Measurements from ENCODE around the gene PGA3.
"Not testable (repeated sequence)": the region's sequence is repeated elsewhere in the genome, so short reads cannot be mapped to it uniquely, and the experiment has no call there.

The PGA3 gene

DNA sequence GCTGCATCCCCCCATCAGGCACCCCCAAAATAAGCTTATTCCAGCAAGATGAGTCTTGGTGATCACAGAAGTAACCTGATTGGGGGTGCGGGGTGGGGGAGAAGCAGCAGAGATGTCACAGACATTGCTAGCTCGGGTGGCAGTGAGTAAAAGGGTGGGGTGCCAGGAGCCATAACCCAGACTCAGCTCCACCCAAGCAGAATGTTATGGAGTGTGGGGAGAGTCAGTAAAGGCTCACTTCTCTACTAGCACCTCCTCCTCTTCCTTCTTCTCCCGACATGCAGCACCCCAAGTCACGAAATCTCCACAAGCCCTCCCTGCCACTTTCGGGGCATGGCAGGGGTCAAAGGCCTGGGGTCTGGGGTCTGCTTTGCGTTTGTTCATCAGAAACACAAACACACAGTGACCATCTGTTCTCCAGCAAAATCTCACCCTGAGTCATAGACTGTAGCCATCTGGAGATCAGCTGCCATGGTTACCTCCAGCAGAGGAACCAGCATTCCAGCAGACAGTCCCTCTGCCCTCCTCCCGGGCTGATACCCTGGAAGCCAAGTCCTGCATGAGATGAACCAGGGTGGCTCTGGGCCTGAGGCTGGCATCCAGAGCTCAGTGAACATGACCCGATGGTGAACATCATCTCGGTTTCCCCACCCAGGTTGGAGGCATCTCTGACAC is 4.5 kb downstream of the PGA3 start:
- DNase-seq (ENCODE audit: low read depth), result not testable (repeated sequence)

DNA sequence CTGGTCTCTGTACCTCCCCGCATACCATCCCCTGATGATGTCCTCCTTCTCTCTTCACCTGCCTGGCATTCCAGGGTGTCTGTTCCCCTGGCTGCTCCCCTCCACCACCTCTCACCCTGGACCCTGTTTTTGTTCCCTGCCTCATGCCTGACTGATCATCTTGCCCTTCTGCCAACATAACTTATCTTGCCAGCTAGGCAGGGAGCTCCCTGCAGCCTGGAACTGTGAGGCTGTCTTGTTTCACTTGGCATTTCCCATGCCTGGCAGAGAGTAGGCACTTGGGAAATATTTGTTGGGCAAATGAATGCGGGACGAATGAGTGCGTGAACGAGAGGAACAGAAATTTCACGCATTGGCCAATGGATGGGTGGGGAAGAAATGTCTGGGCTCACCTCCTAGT is 7.3 kb downstream of the PGA3 start:
- DNase-seq (ENCODE audit: low read depth), result not testable (repeated sequence)

DNA sequence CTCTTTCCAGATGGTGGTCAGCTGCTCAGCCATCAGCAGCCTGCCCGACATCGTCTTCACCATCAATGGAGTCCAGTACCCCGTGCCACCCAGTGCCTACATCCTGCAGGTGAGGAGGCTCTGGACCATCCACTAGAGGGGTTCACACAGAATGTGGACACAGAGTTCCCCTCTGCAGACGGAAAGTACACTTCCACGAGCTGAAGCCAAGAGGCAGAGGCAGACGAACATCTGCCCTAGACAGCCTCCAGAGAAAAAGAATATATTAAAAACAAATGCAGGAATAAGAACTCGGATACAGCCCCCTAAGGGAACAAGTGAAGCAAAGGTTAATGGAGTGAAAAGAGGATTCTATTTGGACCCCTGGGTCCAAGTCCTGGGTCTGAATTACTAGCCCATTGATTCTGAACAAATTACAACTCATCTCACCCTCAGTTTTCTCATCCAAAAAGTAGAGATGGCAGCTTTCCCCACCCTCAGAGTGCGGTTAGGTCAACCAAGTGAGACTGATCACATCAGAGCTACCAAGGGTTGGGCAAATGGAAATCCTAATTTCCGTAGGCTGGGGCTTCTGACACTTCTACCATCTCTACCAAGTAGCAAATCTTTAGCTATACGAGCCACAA is 8.1 kb downstream of the PGA3 start:
- not testable (repeated sequence) for DNase-seq (ENCODE audit: low read depth)

DNA sequence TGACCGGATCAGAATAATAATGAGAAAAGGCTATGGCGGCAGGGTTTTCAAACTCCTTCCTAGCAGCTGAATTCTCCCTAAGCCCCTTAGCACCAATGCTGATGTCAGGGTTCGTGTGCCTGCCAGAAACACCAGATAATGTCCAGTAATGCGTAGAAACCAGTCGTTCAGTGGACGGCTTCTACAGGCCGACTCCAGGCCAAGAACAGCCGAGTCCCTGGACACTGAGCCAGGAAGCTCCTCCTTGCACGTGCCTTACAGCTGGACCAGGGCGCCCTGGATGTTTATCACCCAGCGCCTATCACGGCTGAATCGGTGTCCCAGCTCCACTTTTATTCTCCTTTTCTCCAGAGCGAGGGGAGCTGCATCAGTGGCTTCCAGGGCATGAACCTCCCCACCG is 8.9 kb downstream of the PGA3 start:
- DNase-seq (ENCODE audit: low read depth), result not testable (repeated sequence)

DNA sequence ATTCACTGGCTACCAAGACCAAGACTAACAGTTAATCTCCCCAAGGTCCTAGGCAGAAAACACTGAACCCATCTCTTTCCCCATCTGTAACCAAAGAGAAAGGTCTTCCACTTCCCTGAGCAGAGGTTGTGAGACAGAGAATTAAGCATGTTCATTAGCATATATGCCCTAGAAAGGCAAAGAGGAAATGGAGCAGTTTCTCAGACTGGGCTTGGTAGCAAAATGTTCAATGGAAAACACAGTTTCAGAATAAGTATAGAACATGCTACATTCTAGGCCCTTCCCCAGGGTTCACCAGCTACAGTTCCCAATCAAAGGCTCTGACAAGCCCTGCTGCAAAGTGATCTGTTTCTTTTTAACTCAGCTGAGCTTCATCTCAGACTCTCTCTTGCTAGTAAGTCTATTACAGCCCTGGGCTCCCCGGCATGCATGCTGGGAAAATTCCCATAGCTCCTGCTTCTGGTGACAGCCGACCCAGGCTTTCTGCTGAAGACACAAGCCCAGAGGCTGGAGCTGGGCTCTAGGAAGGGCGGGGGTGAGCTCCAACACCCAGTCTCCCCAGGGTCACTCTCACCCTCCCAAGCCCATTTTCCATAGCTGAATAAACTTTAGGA is 10.5 kb downstream of the PGA3 start:
- DNase-seq (ENCODE audit: low read depth), result not testable (repeated sequence)

DNA sequence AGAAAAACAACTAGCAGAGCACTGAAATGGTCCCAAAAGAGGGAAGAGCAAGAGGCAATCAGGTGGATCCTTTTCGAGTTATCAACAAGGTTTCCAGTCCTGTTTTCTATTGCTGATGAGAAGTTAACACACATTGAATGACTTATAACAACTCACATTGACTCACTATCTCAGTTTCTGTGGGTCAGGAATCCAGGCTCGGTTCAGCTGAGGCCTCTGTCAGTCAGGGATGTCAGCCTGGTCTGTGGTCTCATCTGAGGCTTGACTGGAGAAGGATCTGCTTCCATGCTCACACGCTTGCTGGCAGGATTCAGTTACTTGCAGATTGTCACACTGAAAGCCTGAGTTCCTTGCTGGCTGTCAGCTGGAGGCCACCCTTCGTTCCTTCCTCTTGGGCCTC is 15.0 kb downstream of the PGA3 start:
- not testable (repeated sequence) for DNase-seq (ENCODE audit: low read depth)

DNA sequence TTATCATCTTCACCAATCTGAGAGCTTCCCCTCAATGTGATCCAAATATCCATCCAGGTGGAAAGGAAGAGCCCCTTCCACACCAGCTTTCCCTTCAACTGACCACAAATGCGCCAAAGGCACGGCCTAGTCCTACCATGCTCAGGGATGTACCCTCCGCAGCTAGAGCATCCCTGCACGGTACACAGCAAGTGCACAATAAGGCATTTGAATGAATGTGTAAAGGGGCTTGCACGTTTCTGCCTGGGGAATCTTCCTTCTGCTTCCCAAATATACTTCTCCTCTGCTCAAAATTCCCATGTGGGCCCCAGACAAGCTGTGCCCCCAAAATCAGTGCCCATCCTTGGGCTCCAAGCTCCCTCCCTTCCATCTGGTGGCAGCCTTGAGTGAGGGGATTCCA is 15.7 kb downstream of the PGA3 start:
- DNase-seq (ENCODE audit: low read depth), result not testable (repeated sequence)

DNA sequence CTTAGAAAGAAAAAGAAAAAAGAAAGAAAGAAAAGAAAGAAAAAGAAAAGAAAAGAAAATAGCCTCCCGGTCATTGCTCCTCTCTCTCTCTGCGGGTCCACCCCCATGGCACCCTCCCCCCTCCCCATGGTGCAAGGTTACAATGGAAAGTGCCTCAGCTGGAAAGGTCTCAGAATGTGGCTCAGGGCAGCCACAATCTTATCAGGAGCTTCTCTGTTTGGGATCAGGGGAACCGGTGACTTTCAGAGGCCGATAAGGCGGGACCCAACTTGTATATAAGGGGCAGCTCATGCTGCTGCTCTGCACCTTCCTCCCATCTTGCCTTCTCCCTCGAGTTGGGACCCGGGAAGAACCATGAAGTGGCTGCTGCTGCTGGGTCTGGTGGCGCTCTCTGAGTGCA is 18.7 kb downstream of the PGA3 start, which contains the start of gene PGA4:
Gene PGA4 (plus strand): TSS at position 301 of the 400 bp plus-strand sequence. CDS start 54 bp downstream, at position 355.
- DNase-seq (ENCODE audit: low read depth), result not testable (repeated sequence)

DNA sequence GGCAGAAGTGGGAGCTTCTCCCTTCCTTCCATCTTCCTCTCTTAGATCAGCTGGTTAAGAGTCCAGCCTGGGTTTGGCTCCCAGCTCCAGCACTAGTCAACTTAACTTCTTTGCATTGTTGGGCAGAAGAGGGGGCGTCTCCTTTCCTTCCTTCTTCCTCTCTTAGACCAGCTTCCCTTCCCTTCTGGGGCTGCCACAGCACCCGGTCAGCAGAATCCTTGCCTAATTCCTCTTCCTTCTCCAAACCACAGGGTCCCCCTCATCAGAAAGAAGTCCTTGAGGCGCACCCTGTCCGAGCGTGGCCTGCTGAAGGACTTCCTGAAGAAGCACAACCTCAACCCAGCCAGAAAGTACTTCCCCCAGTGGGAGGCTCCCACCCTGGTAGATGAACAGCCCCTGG is 19.4 kb downstream of the PGA3 start:
- DNase-seq (ENCODE audit: low read depth), result not testable (repeated sequence)

DNA sequence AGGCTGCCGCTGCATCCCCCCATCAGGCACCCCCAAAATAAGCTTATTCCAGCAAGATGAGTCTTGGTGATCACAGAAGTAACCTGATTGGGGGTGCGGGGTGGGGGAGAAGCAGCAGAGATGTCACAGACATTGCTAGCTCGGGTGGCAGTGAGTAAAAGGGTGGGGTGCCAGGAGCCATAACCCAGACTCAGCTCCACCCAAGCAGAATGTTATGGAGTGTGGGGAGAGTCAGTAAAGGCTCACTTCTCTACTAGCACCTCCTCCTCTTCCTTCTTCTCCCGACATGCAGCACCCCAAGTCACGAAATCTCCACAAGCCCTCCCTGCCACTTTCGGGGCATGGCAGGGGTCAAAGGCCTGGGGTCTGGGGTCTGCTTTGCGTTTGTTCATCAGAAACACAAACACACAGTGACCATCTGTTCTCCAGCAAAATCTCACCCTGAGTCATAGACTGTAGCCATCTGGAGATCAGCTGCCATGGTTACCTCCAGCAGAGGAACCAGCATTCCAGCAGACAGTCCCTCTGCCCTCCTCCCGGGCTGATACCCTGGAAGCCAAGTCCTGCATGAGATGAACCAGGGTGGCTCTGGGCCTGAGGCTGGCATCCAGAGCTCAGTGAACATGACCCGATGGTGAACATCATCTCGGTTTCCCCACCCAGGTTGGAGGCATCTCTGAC is 23.3 kb downstream of the PGA3 start:
- not testable (repeated sequence) for DNase-seq (ENCODE audit: low read depth)

DNA sequence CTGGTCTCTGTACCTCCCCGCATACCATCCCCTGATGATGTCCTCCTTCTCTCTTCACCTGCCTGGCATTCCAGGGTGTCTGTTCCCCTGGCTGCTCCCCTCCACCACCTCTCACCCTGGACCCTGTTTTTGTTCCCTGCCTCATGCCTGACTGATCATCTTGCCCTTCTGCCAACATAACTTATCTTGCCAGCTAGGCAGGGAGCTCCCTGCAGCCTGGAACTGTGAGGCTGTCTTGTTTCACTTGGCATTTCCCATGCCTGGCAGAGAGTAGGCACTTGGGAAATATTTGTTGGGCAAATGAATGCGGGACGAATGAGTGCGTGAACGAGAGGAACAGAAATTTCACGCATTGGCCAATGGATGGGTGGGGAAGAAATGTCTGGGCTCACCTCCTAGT is 26.1 kb downstream of the PGA3 start:
- not testable (repeated sequence) for DNase-seq (ENCODE audit: low read depth)

DNA sequence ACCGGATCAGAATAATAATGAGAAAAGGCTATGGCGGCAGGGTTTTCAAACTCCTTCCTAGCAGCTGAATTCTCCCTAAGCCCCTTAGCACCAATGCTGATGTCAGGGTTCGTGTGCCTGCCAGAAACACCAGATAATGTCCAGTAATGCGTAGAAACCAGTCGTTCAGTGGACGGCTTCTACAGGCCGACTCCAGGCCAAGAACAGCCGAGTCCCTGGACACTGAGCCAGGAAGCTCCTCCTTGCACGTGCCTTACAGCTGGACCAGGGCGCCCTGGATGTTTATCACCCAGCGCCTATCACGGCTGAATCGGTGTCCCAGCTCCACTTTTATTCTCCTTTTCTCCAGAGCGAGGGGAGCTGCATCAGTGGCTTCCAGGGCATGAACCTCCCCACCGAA is 27.7 kb downstream of the PGA3 start:
- DNase-seq (ENCODE audit: low read depth), result not testable (repeated sequence)

DNA sequence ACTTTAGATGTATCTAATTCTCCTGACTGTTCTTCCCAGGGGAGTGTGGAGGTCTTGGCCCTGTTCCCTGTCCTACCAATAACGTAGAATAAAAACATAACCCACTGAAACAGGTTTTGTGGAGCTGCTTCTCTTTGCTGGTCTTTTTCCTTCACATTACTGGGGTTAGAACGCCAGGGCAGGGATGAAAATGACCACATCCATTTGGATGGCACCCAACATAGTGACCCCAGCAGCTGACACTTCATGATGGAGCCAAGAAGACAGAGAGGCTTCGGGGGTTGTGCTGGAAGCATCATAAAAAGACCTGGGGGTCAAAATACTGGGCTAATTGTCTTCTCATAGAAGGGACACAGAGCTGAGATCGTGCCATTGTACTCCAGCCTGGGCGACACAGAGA is 28.3 kb downstream of the PGA3 start:
- not testable (repeated sequence) for DNase-seq (ENCODE audit: low read depth)

DNA sequence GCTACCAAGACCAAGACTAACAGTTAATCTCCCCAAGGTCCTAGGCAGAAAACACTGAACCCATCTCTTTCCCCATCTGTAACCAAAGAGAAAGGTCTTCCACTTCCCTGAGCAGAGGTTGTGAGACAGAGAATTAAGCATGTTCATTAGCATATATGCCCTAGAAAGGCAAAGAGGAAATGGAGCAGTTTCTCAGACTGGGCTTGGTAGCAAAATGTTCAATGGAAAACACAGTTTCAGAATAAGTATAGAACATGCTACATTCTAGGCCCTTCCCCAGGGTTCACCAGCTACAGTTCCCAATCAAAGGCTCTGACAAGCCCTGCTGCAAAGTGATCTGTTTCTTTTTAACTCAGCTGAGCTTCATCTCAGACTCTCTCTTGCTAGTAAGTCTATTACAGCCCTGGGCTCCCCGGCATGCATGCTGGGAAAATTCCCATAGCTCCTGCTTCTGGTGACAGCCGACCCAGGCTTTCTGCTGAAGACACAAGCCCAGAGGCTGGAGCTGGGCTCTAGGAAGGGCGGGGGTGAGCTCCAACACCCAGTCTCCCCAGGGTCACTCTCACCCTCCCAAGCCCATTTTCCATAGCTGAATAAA is 29.3 kb downstream of the PGA3 start:
- DNase-seq (ENCODE audit: low read depth), result not testable (repeated sequence)

DNA sequence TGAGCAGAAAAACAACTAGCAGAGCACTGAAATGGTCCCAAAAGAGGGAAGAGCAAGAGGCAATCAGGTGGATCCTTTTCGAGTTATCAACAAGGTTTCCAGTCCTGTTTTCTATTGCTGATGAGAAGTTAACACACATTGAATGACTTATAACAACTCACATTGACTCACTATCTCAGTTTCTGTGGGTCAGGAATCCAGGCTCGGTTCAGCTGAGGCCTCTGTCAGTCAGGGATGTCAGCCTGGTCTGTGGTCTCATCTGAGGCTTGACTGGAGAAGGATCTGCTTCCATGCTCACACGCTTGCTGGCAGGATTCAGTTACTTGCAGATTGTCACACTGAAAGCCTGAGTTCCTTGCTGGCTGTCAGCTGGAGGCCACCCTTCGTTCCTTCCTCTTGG is 33.8 kb downstream of the PGA3 start:
- DNase-seq (ENCODE audit: low read depth), result not testable (repeated sequence)

DNA sequence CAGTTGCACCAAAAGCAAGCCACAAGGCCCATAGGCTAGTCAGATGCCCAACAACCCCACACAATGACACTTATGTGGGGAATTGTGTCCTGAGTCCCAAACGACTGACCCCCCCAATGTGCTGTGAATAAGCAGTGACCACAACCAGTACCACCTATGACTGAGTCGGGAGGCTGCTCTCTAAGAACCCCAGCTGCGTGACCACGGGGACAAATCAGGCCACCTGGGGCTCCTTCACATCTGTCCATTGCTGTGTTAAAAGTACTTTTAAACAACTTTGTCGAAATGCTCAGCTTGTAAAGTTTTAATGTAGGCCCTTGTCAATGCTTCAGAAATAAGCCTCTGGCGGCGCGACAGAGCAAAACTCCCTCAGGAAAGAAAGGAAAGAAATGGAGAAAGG is 37.0 kb downstream of the PGA3 start:
- DNase-seq (ENCODE audit: low read depth), result not testable (repeated sequence)

DNA sequence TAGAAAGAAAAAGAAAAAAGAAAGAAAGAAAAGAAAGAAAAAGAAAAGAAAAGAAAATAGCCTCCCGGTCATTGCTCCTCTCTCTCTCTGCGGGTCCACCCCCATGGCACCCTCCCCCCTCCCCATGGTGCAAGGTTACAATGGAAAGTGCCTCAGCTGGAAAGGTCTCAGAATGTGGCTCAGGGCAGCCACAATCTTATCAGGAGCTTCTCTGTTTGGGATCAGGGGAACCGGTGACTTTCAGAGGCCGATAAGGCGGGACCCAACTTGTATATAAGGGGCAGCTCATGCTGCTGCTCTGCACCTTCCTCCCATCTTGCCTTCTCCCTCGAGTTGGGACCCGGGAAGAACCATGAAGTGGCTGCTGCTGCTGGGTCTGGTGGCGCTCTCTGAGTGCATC is 37.6 kb downstream of the PGA3 start, which contains the start of gene PGA5:
Gene PGA5 (plus strand): TSS at position 301 of the 400 bp plus-strand sequence. CDS start 52 bp downstream, at position 353.
- DNase-seq (ENCODE audit: low read depth), result not testable (repeated sequence)

DNA sequence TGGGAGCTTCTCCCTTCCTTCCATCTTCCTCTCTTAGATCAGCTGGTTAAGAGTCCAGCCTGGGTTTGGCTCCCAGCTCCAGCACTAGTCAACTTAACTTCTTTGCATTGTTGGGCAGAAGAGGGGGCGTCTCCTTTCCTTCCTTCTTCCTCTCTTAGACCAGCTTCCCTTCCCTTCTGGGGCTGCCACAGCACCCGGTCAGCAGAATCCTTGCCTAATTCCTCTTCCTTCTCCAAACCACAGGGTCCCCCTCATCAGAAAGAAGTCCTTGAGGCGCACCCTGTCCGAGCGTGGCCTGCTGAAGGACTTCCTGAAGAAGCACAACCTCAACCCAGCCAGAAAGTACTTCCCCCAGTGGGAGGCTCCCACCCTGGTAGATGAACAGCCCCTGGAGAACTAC is 38.2 kb downstream of the PGA3 start:
- not testable (repeated sequence) for DNase-seq (ENCODE audit: low read depth)

DNA sequence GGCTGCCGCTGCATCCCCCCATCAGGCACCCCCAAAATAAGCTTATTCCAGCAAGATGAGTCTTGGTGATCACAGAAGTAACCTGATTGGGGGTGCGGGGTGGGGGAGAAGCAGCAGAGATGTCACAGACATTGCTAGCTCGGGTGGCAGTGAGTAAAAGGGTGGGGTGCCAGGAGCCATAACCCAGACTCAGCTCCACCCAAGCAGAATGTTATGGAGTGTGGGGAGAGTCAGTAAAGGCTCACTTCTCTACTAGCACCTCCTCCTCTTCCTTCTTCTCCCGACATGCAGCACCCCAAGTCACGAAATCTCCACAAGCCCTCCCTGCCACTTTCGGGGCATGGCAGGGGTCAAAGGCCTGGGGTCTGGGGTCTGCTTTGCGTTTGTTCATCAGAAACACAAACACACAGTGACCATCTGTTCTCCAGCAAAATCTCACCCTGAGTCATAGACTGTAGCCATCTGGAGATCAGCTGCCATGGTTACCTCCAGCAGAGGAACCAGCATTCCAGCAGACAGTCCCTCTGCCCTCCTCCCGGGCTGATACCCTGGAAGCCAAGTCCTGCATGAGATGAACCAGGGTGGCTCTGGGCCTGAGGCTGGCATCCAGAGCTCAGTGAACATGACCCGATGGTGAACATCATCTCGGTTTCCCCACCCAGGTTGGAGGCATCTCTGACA is 42.1 kb downstream of the PGA3 start:
- not testable (repeated sequence) for DNase-seq (ENCODE audit: low read depth)

DNA sequence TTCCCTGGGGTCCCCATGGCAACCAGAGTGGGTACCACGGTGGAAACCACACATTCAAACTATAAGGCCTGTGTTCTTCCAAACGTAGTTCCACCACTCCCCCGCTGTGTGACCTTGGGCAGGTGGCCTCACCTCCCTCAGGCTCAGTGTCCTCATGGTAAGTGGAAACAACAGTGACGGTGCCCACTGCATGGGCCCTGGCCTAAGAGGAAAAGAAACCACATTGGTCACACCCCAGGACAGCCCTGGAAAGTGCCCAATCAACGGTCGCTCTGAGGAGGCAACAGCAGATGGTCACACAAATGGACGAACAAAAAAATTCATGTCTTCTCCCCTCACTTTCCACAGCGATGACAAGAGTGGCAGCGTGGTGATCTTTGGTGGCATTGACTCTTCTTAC is 44.8 kb downstream of the PGA3 start:
- not testable (repeated sequence) for DNase-seq (ENCODE audit: low read depth)

DNA sequence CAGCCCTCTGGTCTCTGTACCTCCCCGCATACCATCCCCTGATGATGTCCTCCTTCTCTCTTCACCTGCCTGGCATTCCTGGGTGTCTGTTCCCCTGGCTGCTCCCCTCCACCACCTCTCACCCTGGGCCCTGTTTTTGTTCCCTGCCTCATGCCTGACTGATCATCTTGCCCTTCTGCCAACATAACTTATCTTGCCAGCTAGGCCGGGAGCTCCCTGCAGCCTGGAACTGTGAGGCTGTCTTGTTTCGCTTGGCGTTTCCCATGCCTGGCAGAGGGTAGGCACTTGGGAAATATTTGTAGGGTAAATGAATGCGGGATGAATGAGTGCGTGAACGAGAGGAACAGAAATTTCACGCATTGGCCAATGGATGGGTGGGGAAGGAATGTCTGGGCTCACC is 45.9 kb downstream of the PGA3 start:
- DNase-seq (ENCODE audit: low read depth), result not testable (repeated sequence)
